HEK293 (cell line): Measurements from ENCODE around the gene MAGI1.

ENCODE experiments used
- CTCF ChIA-PET: fragments of 350-600 bp; formaldehyde crosslinking; extraction: SDS; loops from one replicate; lab custom pipeline; 2021; ENCODE audit warnings: antibody characterized with exemption; lab: Yijun Ruan, JAX
- POLR2A ChIA-PET: fragments of 300-600 bp; formaldehyde crosslinking; extraction: SDS; loops from one replicate; lab custom pipeline; 2020; ENCODE audit warnings: antibody characterized with exemption, inconsistent platforms; lab: Yijun Ruan, JAX
- H3K27ac ChIP-seq: fragments of 200-500 bp; sonication (Bioruptor generic); 2 replicates; pipeline ENCODE4 v1.5.1; 2014; ENCODE audit warnings: low read depth, low read length, control low read depth, inconsistent platforms; ENCODE audit errors: extremely low read depth
- H3K36me3 ChIP-seq, 2 experiments: fragments of 200-500 bp in 1 of 2; sonication (Bioruptor generic) in 1 of 2; 1 replicate in 1 of 2; 2 replicates in 1 of 2; pipeline ENCODE4 v1.5.1; 2014 to 2017; ENCODE audit warnings: inconsistent platforms in 2 of 2, low read length in 2 of 2; ENCODE audit not compliant: control insufficient read depth in 2 of 2, insufficient read depth in 1 of 2
- H3K4me1 ChIP-seq: fragments of 200-500 bp; sonication (Bioruptor generic); 2 replicates; pipeline ENCODE4 v1.5.1; 2014; ENCODE audit warnings: mild to moderate bottlenecking, low read length, inconsistent platforms; ENCODE audit not compliant: control insufficient read depth, insufficient read depth
- H3K4me3 ChIP-seq: 2 replicates; pipeline ENCODE4 v1.5.1; 2011; ENCODE audit warnings: low read depth, mild to moderate bottlenecking, control low read depth, low read length, moderate library complexity
- H3K9me3 ChIP-seq: fragments of 200-500 bp; sonication (Bioruptor generic); 2 replicates; pipeline ENCODE4 v1.5.1; 2014; ENCODE audit warnings: low read depth, low read length, inconsistent platforms; ENCODE audit not compliant: control insufficient read depth, insufficient read depth
- GLIS1 ChIP-seq: fragments of 450-650 bp; formaldehyde crosslinking; IDR thresholded peaks from 2 replicates; pipeline ENCODE4 v1.5.1; 2016; ENCODE audit warnings: missing biosample characterization, missing genetic modification characterization
- IKZF3 ChIP-seq: fragments of 450-650 bp; IDR thresholded peaks from 2 replicates; pipeline ENCODE4 v1.5.0; 2018; ENCODE audit warnings: missing biosample characterization, mild to moderate bottlenecking, missing genetic modification characterization, moderate library complexity
- KLF16 ChIP-seq: fragments of 450-650 bp; formaldehyde crosslinking; IDR thresholded peaks from 2 replicates; pipeline ENCODE4 v1.5.1; 2017; ENCODE audit warnings: missing biosample characterization, missing genetic modification characterization
- OSR2 ChIP-seq: fragments of 450-650 bp; formaldehyde crosslinking; IDR thresholded peaks from 2 replicates; pipeline ENCODE4 v1.5.1; 2016; ENCODE audit warnings: missing biosample characterization, missing genetic modification characterization
- SCRT1 ChIP-seq: fragments of 450-650 bp; formaldehyde crosslinking; IDR thresholded peaks from 2 replicates; pipeline ENCODE4 v1.5.1; 2016; ENCODE audit warnings: missing biosample characterization, missing genetic modification characterization, borderline replicate concordance
- TRIM28 ChIP-seq: IDR thresholded peaks from 2 replicates; pipeline ENCODE4 v1.6.1; 2011; ENCODE audit warnings: low read length, control low read depth, borderline replicate concordance
- ZBTB48 ChIP-seq: fragments of 450-650 bp; formaldehyde crosslinking; IDR thresholded peaks from 2 replicates; pipeline ENCODE4 v1.5.1; 2016; ENCODE audit warnings: missing biosample characterization, missing genetic modification characterization
- ZNF121 ChIP-seq: fragments of 450-650 bp; formaldehyde crosslinking; IDR thresholded peaks from 2 replicates; pipeline ENCODE4 v1.5.1; 2016; ENCODE audit warnings: missing biosample characterization, missing genetic modification characterization
- ZNF366 ChIP-seq: fragments of 450-650 bp; formaldehyde crosslinking; conservative IDR thresholded peaks from 2 replicates; pipeline ENCODE4 v1.5.1; 2016; ENCODE audit warnings: missing biosample characterization, missing genetic modification characterization
- ZNF391 ChIP-seq: fragments of 450-650 bp; formaldehyde crosslinking; IDR thresholded peaks from 2 replicates; pipeline ENCODE4 v1.5.1; 2016; ENCODE audit warnings: low read depth, missing biosample characterization, missing genetic modification characterization, borderline replicate concordance
- ZNF423 ChIP-seq: fragments of 450-650 bp; formaldehyde crosslinking; IDR thresholded peaks from 2 replicates; pipeline ENCODE4 v1.5.1; 2016; ENCODE audit warnings: missing biosample characterization, missing genetic modification characterization
- ZNF555 ChIP-seq: fragments of 450-650 bp; formaldehyde crosslinking; conservative IDR thresholded peaks from 2 replicates; pipeline ENCODE4 v1.5.1; 2017; ENCODE audit warnings: missing biosample characterization, mild to moderate bottlenecking, missing genetic modification characterization, inconsistent platforms
- ZNF585B ChIP-seq: fragments of 450-650 bp; formaldehyde crosslinking; IDR thresholded peaks from 2 replicates; pipeline ENCODE4 v1.5.1; 2016; ENCODE audit warnings: missing biosample characterization, missing genetic modification characterization
- ZNF660 ChIP-seq: fragments of 450-650 bp; IDR thresholded peaks from 2 replicates; pipeline ENCODE4 v1.5.1; 2018; ENCODE audit warnings: missing biosample characterization, mild to moderate bottlenecking, missing genetic modification characterization
- ZNF707 ChIP-seq: fragments of 450-650 bp; formaldehyde crosslinking; IDR thresholded peaks from 2 replicates; pipeline ENCODE4 v1.5.1; 2016; ENCODE audit warnings: missing biosample characterization, missing genetic modification characterization
- ZNF777 ChIP-seq: fragments of 450-650 bp; formaldehyde crosslinking; IDR thresholded peaks from 2 replicates; pipeline ENCODE4 v1.5.1; 2017; ENCODE audit warnings: missing biosample characterization, missing genetic modification characterization, borderline replicate concordance
- ZNF785 ChIP-seq: fragments of 450-650 bp; formaldehyde crosslinking; IDR thresholded peaks from 2 replicates; pipeline ENCODE4 v1.5.1; 2016; ENCODE audit warnings: missing biosample characterization, missing genetic modification characterization
- TF ChIP-seq, protein P1 (sequence below): fragments of 450-650 bp; formaldehyde crosslinking; IDR thresholded peaks from 2 replicates; pipeline ENCODE4 v1.5.1; 2016; ENCODE audit warnings: missing biosample characterization, missing genetic modification characterization
- TF ChIP-seq, protein P2 (sequence below): fragments of 450-650 bp; formaldehyde crosslinking; IDR thresholded peaks from 2 replicates; pipeline ENCODE4 v1.5.1; 2017; ENCODE audit warnings: missing biosample characterization, missing genetic modification characterization
- TF ChIP-seq, protein P3 (sequence below): fragments of 450-650 bp; formaldehyde crosslinking; IDR thresholded peaks from 2 replicates; pipeline ENCODE4 v1.5.1; 2016; ENCODE audit warnings: missing biosample characterization, missing genetic modification characterization
- TF ChIP-seq, protein P4 (sequence below): fragments of 450-650 bp; formaldehyde crosslinking; IDR thresholded peaks from 2 replicates; pipeline ENCODE4 v1.5.1; 2016; ENCODE audit warnings: missing biosample characterization, missing genetic modification characterization
- TF ChIP-seq, protein P5 (sequence below): fragments of 450-650 bp; formaldehyde crosslinking; IDR thresholded peaks from 2 replicates; pipeline ENCODE4 v1.5.1; 2016; ENCODE audit warnings: missing biosample characterization, missing genetic modification characterization

The MAGI1 gene

DNA sequence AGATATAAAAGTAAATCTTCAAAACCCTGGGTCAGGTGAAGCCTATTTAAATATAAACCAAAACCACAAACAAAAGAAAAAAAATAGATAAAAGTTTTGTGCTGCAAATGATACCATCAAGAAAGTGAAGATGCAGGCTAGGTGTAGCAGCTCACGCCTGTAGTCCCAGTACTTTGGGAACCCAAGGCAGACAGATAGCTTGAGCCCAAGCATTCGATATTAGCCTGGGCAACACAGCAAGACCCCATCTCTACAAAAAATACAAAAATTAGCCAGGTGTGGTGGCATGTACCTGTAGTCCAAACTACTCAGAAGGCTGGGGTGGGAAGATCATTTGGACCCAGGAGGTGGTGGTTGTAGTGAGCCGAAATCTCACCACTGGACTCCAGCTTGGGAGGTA lies 164.8 kb downstream of the MAGI1 start:
- no peak overlapping the region for H3K27ac ChIP-seq
- peaks cover 6% of the 10 kb centered on the region; the same call in 1 of the 2 replicates for H3K4me1 ChIP-seq
- H3K4me3 ChIP-seq: no peak overlapping the region
- POLR2A ChIA-PET: no interaction called here
- TF ChIP-seq OSR2 (tag by site-specific recombination) (no peak), ZNF585B (tag by site-specific recombination) (no peak), ZNF121 (peak; percentile 64), ZNF391 (tag by site-specific recombination) (no peak)
- TF ChIP-seq, protein P1, sequence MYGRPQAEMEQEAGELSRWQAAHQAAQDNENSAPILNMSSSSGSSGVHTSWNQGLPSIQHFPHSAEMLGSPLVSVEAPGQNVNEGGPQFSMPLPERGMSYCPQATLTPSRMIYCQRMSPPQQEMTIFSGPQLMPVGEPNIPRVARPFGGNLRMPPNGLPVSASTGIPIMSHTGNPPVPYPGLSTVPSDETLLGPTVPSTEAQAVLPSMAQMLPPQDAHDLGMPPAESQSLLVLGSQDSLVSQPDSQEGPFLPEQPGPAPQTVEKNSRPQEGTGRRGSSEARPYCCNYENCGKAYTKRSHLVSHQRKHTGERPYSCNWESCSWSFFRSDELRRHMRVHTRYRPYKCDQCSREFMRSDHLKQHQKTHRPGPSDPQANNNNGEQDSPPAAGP (tag by site-specific recombination): no peak
- TF ChIP-seq, protein P2, sequence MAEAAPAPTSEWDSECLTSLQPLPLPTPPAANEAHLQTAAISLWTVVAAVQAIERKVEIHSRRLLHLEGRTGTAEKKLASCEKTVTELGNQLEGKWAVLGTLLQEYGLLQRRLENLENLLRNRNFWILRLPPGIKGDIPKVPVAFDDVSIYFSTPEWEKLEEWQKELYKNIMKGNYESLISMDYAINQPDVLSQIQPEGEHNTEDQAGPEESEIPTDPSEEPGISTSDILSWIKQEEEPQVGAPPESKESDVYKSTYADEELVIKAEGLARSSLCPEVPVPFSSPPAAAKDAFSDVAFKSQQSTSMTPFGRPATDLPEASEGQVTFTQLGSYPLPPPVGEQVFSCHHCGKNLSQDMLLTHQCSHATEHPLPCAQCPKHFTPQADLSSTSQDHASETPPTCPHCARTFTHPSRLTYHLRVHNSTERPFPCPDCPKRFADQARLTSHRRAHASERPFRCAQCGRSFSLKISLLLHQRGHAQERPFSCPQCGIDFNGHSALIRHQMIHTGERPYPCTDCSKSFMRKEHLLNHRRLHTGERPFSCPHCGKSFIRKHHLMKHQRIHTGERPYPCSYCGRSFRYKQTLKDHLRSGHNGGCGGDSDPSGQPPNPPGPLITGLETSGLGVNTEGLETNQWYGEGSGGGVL (tag by site-specific recombination): no peak
- no peaks in the 10 kb centered on the region for H3K36me3 ChIP-seq
- CTCF ChIA-PET: no interaction called here
- no peaks in the 10 kb centered on the region for H3K9me3 ChIP-seq

DNA sequence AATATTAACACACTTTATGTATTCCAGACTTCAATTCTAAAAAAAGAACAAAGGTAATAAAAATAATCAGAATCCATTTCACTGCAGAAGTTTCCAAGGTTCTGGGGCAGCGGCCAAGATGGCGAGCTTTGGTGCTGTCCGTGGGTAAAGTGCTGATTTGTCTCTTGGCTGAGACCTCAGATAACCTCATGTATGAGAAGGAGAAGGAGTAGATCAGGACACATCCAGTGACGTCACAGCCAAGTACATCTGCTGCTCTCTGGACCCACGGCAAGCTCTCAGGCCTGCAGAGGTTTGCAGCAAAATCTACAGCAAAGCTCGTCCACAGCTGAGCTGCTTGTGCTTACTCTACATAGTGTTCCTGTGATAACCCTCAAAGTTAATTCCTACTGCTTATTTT lies 165.7 kb downstream of the MAGI1 start:
- ChIA-PET CTCF (no interaction called here), POLR2A (no interaction called here)
- H3K36me3 ChIP-seq: no peaks in the 10 kb centered on the region
- no peak for TF ChIP-seq ZNF555 (tag by site-specific recombination)
- TF ChIP-seq, protein P3, sequence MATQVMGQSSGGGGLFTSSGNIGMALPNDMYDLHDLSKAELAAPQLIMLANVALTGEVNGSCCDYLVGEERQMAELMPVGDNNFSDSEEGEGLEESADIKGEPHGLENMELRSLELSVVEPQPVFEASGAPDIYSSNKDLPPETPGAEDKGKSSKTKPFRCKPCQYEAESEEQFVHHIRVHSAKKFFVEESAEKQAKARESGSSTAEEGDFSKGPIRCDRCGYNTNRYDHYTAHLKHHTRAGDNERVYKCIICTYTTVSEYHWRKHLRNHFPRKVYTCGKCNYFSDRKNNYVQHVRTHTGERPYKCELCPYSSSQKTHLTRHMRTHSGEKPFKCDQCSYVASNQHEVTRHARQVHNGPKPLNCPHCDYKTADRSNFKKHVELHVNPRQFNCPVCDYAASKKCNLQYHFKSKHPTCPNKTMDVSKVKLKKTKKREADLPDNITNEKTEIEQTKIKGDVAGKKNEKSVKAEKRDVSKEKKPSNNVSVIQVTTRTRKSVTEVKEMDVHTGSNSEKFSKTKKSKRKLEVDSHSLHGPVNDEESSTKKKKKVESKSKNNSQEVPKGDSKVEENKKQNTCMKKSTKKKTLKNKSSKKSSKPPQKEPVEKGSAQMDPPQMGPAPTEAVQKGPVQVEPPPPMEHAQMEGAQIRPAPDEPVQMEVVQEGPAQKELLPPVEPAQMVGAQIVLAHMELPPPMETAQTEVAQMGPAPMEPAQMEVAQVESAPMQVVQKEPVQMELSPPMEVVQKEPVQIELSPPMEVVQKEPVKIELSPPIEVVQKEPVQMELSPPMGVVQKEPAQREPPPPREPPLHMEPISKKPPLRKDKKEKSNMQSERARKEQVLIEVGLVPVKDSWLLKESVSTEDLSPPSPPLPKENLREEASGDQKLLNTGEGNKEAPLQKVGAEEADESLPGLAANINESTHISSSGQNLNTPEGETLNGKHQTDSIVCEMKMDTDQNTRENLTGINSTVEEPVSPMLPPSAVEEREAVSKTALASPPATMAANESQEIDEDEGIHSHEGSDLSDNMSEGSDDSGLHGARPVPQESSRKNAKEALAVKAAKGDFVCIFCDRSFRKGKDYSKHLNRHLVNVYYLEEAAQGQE (tag by site-specific recombination): peak; percentile 86
- TF ChIP-seq ZNF423: no peak
- TF ChIP-seq ZNF366 (tag by site-specific recombination): no peak
- no peak overlapping the region for H3K27ac ChIP-seq
- H3K9me3 ChIP-seq: no peaks in the 10 kb centered on the region
- no peak overlapping the region for H3K4me3 ChIP-seq
- H3K4me1 ChIP-seq: peaks cover 6% of the 10 kb centered on the region; the same call in 1 of the 2 replicates

DNA sequence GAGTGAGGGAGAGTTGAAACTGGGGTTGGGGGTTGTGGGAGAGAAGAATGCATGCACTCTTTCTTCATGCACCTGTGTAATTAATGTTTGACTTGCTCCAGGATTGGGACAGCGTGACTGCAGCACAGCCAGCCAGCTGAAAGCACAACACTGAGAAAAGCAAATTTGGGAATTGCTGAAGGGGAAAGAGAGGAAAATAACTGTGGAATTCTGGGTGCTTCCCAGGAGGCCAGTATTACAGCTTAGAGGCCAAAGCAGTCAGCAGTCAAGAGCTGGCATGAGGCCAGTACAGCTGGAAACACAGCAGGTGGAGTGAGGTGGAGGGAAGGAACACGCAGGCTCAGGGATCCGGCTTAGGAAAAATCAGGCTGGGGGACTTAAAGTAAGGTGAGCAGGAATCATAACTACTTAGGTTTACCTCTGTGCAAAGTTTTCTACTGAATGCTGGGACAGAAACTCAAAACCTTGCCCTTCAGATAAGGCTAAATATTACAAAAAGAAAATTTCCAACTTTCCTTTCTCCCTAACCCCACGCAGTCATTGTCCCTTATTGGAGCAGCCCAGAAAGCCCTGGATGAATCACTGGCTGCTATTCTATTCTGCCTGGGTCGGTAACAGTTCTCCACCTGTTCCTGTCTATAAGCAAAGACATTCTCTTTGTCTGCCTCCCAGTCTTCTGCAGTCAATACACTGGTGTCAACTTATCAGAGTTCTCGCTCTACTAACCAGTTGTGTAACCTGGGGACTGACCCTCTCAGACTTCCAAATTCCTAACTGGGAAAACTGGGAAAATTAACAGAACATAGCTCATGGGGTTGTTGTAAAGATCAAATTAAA lies 167.2 kb downstream of the MAGI1 start:
- peaks cover 6% of the 10 kb centered on the region; the same call in 1 of the 2 replicates for H3K4me1 ChIP-seq
- H3K4me3 ChIP-seq: no peak overlapping the region
- no peaks in the 10 kb centered on the region for H3K9me3 ChIP-seq
- H3K27ac ChIP-seq: no peak overlapping the region
- ChIA-PET CTCF (no interaction called here), POLR2A (no interaction called here)
- no peaks in the 10 kb centered on the region for H3K36me3 ChIP-seq
- TF ChIP-seq KLF16 (tag by site-specific recombination) (no peak), ZNF777 (tag by site-specific recombination) (no peak), ZNF660 (peak; percentile 70; the same call in 1 of the 2 replicates), ZBTB48 (tag by site-specific recombination) (peak; percentile 51; the same call in 1 of the 2 replicates), IKZF3 (tag by site-specific recombination) (peak; percentile 56; the same call in 1 of the 2 replicates), SCRT1 (tag by site-specific recombination) (no peak), GLIS1 (tag by site-specific recombination) (peak; percentile 69), TRIM28 (0 out of 2 replicates have a peak, but pooled peaks have one; percentile 17), ZNF785 (tag by site-specific recombination) (no peak), ZNF707 (tag by site-specific recombination) (no peak)
- TF ChIP-seq, protein P4, sequence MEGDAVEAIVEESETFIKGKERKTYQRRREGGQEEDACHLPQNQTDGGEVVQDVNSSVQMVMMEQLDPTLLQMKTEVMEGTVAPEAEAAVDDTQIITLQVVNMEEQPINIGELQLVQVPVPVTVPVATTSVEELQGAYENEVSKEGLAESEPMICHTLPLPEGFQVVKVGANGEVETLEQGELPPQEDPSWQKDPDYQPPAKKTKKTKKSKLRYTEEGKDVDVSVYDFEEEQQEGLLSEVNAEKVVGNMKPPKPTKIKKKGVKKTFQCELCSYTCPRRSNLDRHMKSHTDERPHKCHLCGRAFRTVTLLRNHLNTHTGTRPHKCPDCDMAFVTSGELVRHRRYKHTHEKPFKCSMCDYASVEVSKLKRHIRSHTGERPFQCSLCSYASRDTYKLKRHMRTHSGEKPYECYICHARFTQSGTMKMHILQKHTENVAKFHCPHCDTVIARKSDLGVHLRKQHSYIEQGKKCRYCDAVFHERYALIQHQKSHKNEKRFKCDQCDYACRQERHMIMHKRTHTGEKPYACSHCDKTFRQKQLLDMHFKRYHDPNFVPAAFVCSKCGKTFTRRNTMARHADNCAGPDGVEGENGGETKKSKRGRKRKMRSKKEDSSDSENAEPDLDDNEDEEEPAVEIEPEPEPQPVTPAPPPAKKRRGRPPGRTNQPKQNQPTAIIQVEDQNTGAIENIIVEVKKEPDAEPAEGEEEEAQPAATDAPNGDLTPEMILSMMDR (tag by site-specific recombination): no peak
- TF ChIP-seq, protein P5, sequence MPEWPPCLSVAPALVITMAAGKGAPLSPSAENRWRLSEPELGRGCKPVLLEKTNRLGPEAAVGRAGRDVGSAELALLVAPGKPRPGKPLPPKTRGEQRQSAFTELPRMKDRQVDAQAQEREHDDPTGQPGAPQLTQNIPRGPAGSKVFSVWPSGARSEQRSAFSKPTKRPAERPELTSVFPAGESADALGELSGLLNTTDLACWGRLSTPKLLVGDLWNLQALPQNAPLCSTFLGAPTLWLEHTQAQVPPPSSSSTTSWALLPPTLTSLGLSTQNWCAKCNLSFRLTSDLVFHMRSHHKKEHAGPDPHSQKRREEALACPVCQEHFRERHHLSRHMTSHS (tag by site-specific recombination): no peak
